GM21825 (cell line): ENCODE results near the gene RANBP9.

Experiments used
- ATAC-seq: cut with Tn5 transposase; IDR thresholded peaks from one replicate; pipeline ENCODE4 v1.9.1; 2021; ENCODE audit warnings: mild to moderate bottlenecking, moderate library complexity; ENCODE audit not compliant: unreplicated experiment

Gene RANBP9

GRCh38 chr6:13655700-13656099 is 55.9 kb downstream of the RANBP9 start:
- ATAC-seq, result no peak

GRCh38 chr6:13654496-13654895 is 57.1 kb downstream of the RANBP9 start:
- ATAC-seq, result no peak

- ATAC-seq, result no peak
Measured at GRCh38 chr6:13653296-13653695, 58.3 kb downstream of the RANBP9 start.

- no peak for ATAC-seq
Measured at GRCh38 chr6:13649393-13649792, 62.2 kb downstream of the RANBP9 start.

GRCh38 chr6:13648850-13649249 is 62.8 kb downstream of the RANBP9 start:
- no peak for ATAC-seq

GRCh38 chr6:13643125-13643524 is 68.5 kb downstream of the RANBP9 start:
- no peak for ATAC-seq

- ATAC-seq, result no peak
Measured at GRCh38 chr6:13641315-13641714, 70.3 kb downstream of the RANBP9 start.

DNA sequence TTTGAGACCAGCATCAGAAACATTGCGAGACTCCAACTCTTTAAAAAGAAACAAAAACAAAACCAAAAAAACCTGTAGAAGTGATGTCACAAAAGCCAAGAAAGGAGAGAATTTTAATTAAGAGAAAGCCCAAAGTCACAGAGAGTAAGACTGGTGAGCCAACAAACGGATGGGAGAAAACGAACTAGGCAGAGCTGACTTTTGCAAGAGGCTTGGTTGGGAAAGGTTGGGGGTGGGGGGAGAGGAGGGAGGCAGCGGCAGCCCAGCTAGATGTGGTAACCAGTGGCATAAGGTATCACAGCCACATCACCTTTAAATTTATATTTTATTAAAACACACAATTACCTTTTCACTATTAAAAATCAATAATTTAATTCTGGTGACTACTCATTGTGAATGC is 73.0 kb downstream of the RANBP9 start:
- ATAC-seq, result no peak

DNA sequence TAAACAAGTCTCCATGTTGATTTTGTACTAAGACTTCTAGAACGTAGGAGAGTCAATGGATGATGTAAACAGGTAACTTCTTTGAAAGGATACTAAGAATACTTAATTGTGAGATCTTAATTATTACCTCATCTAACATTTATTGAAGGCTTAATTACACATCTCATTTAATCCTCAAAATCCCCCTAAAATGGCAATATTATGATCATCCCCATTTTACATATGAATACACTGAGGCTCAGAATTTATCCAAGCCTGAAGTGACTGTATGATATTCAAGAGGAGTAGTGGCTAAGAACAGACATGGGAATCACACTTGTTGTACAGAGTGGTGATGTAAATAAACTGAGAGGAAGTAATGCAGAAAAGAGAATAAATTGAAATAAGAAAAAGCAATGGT is 73.6 kb downstream of the RANBP9 start:
- no peak for ATAC-seq

DNA sequence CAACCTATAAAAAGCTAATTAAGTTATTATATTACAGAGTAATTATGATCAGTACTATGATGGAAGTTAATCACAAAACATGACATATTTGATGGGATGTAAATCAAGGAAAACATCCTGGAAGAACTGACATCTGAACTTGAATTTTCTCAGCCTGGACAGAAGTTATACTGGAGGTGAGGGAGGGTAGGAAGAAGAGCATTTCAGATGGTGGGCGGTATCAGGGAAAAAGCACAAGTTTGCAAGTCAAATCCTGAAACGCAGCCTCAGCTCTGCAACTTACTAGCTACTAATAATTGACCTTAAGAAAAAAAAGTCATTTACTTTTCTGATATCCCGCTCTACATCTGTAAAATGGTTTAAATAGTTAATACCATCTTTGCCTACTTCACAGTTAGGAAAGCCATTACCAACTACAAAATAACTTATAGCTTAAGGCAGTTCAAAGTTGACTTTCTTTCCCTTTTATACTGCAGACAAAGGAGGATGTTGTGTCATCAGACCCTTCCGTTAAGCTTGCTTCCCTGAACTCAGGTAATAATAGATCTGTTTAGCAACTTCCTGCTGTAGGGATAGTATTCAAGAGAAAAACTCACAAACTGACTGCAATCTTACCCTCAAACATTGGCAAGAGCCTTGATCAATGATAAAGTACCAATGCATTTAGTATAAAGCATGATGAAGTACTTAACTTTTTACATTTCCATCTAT is 75.5 kb downstream of the RANBP9 start:
- no peak for ATAC-seq

DNA sequence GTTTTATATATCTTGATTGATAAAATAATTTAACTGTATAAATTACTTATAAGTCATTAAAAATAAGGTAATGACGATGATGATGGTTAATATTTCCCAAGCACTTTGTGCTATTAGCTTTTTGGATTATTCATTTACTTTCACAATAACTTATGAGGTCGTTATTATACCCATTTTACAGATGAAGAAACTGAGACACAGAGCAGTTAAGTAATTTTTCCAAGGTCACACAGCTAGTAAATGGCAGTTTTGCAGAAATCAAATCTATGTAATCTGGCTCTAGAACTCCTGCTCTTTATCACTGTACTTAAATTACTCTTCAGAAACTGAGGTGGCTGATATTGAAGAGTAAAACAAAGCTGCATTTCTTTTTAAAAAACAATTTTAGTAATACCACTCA is 78.3 kb downstream of the RANBP9 start:
- no peak for ATAC-seq

DNA sequence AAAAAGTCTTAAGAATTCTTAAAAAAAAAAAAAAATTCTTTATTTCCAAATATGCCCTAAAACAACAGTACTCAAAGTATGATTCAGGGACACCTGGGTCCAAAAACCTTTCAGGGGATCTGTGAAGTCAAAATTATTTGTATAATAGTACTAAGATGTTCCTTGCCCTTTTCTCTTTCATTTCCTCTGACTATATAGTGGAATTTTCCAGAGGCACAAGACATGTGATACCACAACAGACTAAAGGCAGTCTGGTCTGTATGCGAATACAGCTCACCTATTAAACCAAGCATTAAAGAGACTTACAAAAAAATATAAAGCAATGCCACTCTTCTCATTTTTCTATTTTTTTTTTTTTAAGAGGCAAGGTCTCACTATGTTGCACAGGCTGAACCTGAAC is 81.1 kb downstream of the RANBP9 start:
- ATAC-seq, result no peak

DNA sequence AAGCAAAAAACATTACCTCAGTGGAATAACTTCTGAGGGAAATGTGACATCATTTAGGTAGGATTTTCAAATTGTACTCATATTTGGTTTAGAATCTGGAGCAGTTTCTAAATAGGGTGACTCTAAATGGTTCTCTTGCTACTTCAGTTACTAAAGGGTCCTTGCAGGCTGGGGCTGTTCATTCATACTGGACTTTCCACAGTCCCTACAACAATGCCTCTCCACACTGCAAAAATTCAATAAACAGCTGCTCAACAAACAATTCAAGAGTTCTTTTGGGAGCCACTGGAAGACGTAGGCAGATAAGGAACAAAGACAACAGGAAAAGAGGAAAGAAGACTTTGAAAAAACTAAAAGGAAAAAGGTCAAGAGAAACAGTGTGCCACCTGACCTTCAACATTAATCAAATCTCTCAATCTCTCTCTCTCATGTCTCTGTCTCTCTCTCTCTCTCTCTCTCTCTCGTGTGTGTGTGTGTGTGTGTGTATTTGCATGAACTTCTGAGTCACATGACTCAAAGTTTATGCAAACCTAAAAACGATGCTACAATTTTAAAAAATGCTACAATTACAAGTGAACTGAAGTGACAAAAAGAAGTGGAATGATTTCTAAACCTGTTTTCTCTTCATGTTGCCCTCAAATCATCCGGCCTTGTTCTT is 82.0 kb downstream of the RANBP9 start:
- no peak for ATAC-seq

GRCh38 chr6:13624871-13625288 is 86.8 kb downstream of the RANBP9 start:
- no peak for ATAC-seq

DNA sequence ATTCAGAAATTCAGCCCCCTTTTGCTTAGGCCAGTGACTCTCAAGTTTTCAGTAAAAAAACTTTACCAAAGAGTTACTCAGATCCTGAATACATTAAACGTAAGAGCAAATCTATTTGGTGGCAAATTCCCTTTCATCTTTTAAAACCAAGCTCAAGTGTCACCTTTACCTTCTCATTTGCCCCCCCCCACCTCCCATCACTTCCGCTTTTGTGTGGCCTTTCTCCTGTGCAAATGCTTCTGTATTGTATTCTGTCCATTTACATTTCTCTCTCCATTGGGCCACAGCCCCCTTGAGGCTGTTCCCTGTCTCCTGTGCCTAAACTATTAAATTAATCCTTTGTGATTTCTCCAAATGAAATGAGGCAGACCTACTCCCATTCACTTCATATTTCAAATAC is 94.6 kb downstream of the RANBP9 start:
- ATAC-seq, result no peak

GRCh38 chr6:13615792-13616120 is 95.9 kb downstream of the RANBP9 start:
- peak; percentile 22 for ATAC-seq

DNA sequence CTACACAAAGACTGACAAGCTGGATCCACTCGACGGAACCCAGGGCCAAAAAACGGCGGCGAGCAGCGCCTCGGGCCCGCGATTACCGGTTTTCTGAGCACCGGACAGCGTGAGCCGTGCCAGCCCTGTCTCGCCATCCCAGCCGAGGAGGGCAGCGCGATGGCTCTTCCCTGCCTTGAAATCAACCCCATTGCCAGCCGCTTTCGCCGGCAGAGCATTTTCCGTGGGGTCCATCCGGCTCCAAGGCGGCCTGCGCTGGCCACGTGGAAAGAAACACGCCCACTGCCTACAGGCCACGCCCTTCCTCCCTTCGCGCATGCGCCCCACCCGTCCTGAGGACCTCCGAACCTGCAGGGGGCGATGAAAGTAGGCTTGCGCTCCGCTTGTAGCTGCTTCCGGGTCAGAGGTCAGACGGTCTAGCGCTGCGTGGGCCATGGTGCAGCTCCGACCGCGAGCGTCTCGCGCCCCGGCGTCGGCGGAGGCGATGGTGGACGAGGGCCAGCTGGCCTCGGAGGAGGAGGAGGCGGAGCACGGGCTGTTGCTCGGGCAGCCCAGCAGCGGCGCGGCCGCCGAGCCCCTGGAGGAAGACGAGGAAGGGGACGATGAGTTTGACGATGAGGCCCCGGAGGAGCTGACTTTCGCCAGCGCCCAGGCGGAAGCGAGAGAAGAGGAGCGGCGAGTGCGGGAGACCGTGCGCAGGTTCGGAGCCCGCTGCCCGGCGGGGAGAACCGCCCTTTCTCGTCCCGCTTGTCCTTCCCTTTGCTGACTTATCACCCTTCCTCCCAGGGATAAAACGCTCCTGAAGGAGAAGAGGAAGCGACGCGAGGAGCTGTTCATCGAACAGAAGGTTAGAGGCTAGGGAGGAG is 96.5 kb downstream of the RANBP9 start, which contains the start of gene NOL7:
Gene NOL7 (plus strand): TSS at position 410 of the 866 bp plus-strand sequence. CDS start 24 bp downstream, at position 434.
- peak; percentile 88 for ATAC-seq

DNA sequence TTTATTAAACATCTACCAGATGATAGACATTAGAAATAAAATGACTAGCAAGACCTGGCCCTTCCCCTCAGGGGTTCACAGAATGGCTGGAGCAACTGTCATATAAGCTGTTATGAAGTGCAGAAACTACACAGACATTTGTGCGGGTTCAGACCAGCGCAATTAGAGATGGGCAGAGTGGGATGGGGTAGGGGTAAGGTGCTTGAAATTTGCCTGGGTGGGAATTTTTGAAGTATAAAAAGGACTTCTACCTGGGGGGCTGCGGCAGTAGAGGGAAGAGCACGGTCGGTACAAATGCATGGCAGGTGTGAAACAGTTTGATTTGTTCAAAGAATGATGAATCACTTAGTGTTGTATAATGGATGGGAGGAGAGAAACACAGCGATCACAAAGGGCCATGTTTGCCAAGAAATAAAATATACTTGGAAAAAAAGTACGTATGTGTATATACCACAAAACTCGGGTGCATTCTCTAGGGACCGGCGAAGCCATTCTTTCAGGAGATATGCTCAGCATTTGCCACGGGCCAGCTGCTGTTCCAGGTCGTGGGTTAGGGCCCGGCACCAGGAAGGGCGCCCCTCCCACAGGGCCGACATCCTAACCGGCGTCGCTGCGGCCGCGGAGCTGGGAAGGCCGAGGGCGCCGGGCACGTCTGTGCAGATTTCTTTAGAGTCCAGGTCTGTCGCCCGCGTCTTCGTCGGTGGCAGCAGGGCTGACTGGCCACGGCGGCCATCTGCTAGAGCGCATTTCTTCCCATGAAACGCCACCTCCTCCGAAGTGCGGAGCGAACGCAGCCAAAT is 97.3 kb downstream of the RANBP9 start:
- ATAC-seq, result peak; percentile 22

- ATAC-seq, result no peak
Measured at GRCh38 chr6:13613029-13613594, 98.5 kb downstream of the RANBP9 start.

DNA sequence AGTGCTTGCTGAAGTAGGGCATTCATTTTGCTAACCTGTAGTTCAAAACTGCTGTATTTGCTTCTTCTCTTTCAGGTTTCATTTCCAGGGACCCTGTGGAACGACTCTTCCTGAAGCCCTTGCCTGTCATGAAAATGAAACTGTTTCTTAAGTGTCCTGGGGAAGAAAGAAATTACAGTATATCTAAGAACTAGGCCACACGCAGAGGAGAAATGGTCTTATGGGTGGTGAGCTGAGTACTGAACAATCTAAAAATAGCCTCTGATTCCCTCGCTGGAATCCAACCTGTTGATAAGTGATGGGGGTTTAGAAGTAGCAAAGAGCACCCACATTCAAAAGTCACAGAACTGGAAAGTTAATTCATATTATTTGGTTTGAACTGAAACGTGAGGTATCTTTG is 99.9 kb downstream of the RANBP9 start:
- no peak for ATAC-seq

DNA sequence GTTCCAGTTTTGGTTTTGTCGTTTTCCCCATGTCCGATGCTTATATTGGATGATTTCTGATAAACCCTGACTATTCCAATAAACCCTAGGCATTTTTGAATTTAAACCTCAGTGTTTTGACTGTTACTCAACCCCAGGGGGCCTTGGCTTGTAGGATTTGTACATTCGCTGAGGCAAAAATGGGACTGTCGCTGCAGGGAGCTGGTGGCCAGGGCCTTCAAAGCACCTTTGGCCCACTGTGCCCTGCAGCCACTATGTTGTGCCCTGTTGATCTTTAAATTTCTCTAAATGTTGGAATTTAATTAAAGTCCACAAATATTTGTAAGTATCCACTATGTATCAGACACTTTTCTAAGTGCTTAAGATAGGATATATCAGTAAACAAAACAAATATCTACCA is 106.0 kb downstream of the RANBP9 start:
- ATAC-seq, result no peak
